NB4 (cell line): Measurements from ENCODE around the gene CDC26.

Experiments used
- DNase-seq: peaks from one replicate; pipeline ENCODE4 v3.0.0; 2010; ENCODE audit warnings: low read depth
- H3K4me3 ChIP-seq: one replicate; pipeline ENCODE4 v1.5.1; 2011; ENCODE audit warnings: mild to moderate bottlenecking, low read depth, low read length, moderate library complexity
- MYC ChIP-seq: IDR thresholded peaks from 2 replicates; pipeline ENCODE4 v1.6.1; 2011; ENCODE audit warnings: low read depth, low read length
- POLR2A ChIP-seq: IDR thresholded peaks from 2 replicates; pipeline ENCODE4 v1.6.1; 2011; ENCODE audit warnings: mild to moderate bottlenecking; ENCODE audit not compliant: insufficient read length; ENCODE audit errors: extremely low read depth
- TF ChIP-seq, protein P1 (sequence below): IDR thresholded peaks from 2 replicates; pipeline ENCODE4 v1.6.1; 2011; ENCODE audit warnings: low read depth, low read length
- TF ChIP-seq, protein P2 (sequence below): IDR thresholded peaks from one replicate; pipeline ENCODE4 v1.5.1; 2012; ENCODE audit warnings: low read depth, low read length

The CDC26 gene

DNA sequence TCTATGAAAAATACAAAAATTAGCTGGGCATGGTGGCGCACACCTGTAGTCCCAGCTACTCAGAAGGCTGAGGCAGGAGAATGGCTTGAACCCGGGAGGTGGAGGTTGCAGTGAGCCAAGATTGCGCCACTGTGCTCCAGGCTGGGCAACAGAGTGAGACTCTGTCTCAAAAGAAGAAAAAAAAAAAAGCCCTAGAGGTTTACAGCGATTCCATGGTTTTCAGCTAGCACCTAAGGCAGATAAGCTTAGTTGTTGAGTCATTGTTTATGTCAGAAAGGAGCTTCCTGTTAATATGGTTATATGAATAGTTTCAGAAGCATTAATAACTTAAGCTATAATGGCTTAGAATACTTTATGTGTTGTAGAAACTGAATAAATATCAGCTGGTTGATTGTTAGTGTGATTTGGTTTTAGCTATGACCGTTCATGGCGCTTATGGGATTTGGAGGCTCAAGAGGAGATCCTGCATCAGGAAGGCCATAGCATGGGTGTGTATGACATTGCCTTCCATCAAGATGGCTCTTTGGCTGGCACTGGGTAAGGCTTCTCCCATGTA, 14.8 kb upstream of the CDC26 start:
- TF ChIP-seq, protein P1, sequence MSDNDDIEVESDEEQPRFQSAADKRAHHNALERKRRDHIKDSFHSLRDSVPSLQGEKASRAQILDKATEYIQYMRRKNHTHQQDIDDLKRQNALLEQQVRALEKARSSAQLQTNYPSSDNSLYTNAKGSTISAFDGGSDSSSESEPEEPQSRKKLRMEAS = no peak
- TF ChIP-seq POLR2A = no peak
- TF ChIP-seq, protein P2, sequence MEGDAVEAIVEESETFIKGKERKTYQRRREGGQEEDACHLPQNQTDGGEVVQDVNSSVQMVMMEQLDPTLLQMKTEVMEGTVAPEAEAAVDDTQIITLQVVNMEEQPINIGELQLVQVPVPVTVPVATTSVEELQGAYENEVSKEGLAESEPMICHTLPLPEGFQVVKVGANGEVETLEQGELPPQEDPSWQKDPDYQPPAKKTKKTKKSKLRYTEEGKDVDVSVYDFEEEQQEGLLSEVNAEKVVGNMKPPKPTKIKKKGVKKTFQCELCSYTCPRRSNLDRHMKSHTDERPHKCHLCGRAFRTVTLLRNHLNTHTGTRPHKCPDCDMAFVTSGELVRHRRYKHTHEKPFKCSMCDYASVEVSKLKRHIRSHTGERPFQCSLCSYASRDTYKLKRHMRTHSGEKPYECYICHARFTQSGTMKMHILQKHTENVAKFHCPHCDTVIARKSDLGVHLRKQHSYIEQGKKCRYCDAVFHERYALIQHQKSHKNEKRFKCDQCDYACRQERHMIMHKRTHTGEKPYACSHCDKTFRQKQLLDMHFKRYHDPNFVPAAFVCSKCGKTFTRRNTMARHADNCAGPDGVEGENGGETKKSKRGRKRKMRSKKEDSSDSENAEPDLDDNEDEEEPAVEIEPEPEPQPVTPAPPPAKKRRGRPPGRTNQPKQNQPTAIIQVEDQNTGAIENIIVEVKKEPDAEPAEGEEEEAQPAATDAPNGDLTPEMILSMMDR = no peak

DNA sequence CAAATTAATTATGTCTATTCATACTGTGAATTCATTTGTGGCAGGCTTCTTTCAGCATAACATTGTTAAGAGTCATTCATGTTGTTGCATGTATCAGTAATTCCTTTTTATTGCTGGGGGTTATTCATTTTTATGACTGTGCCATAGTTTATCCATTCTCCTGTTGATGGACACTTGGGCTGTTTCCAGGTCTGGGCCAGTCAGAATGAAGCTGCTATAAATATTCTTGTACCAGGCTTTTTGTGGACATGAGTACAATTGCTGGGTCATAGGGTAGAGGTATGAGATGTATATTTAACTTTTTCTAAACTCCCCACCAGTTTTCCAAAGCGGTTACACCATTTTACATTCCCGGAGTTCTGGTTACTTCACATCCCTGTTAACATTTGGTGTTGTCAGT, 13.7 kb upstream of the CDC26 start:
- no peak for DNase-seq
- H3K4me3 ChIP-seq = no peak overlapping the region
- TF ChIP-seq MYC (no peak), POLR2A (no peak)
- TF ChIP-seq, protein P2 = no peak
- TF ChIP-seq, protein P1 = no peak

More for the DNA sequence above, 14.8 kb upstream of the CDC26 start:
- DNase-seq = no peak
- H3K4me3 ChIP-seq = no peak overlapping the region

DNA sequence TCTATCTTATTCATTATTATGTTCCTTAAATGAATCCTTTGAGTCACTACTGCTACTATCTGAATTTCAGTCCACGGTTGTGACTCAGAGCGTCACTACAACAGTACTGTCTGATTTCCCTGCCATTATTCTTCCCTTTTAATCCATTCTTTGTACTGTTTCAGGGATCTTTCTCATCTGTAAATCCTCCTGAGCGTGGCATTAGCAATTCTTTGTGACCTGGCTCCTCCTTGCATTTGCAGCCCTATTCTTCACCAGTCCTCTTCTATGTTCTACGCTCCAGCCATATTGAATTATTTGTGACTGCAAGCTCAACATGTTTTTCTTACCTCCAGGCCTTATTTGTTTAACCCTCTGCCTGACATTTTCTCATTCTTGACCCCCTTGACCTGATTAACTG, 6.0 kb upstream of the CDC26 start:
- H3K4me3 ChIP-seq = no peak overlapping the region
- no peak for DNase-seq
- TF ChIP-seq, protein P2 = no peak
- TF ChIP-seq POLR2A (no peak), MYC (no peak)
- TF ChIP-seq, protein P1 = no peak

DNA sequence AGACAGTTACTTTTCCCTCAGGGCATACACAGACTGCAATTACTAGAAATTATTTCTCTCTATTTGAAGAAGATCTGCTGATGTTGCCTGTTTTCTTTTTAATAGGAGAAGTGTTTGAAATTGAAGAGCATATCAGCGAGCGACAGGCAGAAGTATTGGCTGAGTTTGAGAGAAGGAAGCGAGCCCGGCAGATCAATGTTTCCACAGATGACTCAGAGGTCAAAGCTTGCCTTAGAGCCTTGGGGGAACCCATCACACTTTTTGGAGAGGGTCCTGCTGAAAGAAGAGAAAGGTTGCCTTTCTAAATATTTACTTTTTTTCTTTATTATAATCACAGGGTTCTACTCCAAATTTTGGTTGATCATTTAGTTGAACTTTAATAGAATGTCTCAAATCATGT, 3.5 kb upstream of the CDC26 start:
- DNase-seq = no peak
- TF ChIP-seq, protein P1 = no peak
- TF ChIP-seq, protein P2 = no peak
- TF ChIP-seq POLR2A (no peak), MYC (no peak)
- H3K4me3 ChIP-seq = peak overlapping the region; percentile 26

DNA sequence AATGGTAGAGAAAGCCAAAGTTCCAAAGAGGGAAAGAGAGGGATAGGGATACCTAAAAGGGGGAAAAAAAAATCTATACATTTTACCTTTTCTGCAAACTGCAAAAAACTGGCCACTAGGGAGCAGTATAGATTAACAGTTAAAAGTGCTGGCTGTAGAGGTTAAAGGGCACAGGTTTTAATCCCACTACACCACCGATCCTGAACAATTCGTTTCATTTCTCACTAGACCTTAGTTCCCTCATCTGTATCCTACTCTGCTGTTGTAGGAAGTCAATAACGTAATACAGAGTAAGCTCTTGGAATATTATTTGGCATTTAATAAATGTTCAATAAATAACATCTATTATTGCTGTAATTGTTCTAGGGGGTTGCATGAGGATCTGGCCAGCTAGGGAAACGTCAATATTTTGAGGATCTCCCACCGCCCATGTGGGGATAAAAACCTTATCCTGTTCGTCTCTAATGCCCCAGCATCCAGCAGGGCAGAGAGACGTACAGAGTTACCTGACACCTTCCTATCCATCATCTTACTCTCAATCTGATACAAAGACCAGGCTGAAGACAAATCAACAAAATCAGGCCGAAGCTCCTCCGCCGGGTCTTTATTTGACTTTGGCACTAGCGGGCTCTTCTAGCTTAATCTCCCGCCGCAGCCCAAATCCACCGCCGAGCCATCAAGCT, 757 bp downstream of the CDC26 start:
- peak overlapping the region; percentile 88 for H3K4me3 ChIP-seq
- DNase-seq = peak; percentile 73
- TF ChIP-seq, protein P2 = peak; percentile 57
- TF ChIP-seq MYC (peak; percentile 18; the same call in 1 of the 2 replicates), POLR2A (no peak)
- TF ChIP-seq, protein P1 = no peak
